Testis (tissue), 2 donors: ENCODE measurements around the gene SYTL2.

Experiments
- CTCF ChIP-seq, 3 experiments: fragments of 450-650 bp in 2 of 3; fragments of 200-600 bp in 1 of 3; sonication (generic) in 1 of 3; IDR thresholded peaks; one replicate each; pipeline ENCODE4 v1.5.1; 2016 to 2019; ENCODE audit warnings: antibody characterized with exemption in 3 of 3, mild to moderate bottlenecking in 2 of 3, moderate library complexity in 1 of 3
- POLR2A ChIP-seq: fragments of 450-650 bp; IDR thresholded peaks from one replicate; pipeline ENCODE4 v1.6.1; 2017; ENCODE audit warnings: antibody characterized with exemption, mild to moderate bottlenecking, moderate library complexity

- TF ChIP-seq CTCF (IDR thresholded peaks at IDR 0.05): no peak
- no peak for TF ChIP-seq POLR2A
Observed at GRCh38 chr11:85823816-85824215, 12.9 kb upstream of the SYTL2 start.
